Keratinocyte (primary cell): ENCODE data around the gene TMEM132D.

Experiments
- EZH2 ChIP-seq: IDR thresholded peaks from one replicate; pipeline ENCODE4 v1.6.1; 2012; ENCODE audit warnings: inconsistent platforms, mild to moderate bottlenecking, low read length, moderate library complexity
- TF ChIP-seq, protein P1 (sequence below), 3 experiments: IDR thresholded peaks in 1 of 3; conservative IDR thresholded peaks in 1 of 3; optimal IDR thresholded peaks in 1 of 3; 2 replicates in 2 of 3; 3 replicates in 1 of 3; pipeline versions ENCODE3 to v1.5.1; 2011; ENCODE audit warnings: low read length in 3 of 3, mild to moderate bottlenecking in 3 of 3, moderate library complexity in 2 of 3, control low read depth in 1 of 3, inconsistent platforms in 1 of 3; ENCODE audit not compliant: insufficient read depth in 2 of 3; ENCODE audit errors: extremely low read depth in 1 of 3

DNA sequence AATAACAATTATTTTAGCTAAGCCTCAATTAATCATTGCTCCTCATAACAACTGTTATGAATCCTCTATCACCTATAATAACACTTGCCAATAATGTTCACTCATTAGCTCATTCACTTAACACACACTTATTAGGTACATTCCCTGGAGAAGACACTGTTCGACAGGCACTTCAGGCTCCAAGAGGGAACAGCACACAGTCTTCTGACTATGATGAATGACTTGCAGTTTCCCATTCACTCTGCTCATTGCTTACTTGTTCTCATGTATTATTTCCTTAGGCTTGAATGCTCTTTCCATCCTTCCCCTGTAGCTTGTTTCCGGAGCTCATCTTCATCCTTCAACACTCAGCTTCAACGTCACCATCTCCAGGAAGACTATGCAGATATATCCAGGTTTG, 437.3 kb downstream of the TMEM132D start:
- TF ChIP-seq, protein P1, sequence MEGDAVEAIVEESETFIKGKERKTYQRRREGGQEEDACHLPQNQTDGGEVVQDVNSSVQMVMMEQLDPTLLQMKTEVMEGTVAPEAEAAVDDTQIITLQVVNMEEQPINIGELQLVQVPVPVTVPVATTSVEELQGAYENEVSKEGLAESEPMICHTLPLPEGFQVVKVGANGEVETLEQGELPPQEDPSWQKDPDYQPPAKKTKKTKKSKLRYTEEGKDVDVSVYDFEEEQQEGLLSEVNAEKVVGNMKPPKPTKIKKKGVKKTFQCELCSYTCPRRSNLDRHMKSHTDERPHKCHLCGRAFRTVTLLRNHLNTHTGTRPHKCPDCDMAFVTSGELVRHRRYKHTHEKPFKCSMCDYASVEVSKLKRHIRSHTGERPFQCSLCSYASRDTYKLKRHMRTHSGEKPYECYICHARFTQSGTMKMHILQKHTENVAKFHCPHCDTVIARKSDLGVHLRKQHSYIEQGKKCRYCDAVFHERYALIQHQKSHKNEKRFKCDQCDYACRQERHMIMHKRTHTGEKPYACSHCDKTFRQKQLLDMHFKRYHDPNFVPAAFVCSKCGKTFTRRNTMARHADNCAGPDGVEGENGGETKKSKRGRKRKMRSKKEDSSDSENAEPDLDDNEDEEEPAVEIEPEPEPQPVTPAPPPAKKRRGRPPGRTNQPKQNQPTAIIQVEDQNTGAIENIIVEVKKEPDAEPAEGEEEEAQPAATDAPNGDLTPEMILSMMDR (optimal IDR thresholded peaks at IDR 0.05 in 1 of 3, IDR thresholded peaks at IDR 0.05 in 1 of 3, conservative IDR thresholded peaks at IDR 0.05 in 1 of 3; ENCODE audit: extremely low read depth in 1 of 3, insufficient read depth in 2 of 3, low read length in 3 of 3) = no peak
- TF ChIP-seq EZH2 = no peak
